K562 (cell line): ENCODE data around the gene LIX1L.

ENCODE experiments used
- EP300 ChIP-seq: IDR thresholded peaks from 2 replicates; pipeline ENCODE4 v1.6.1; 2012; ENCODE audit warnings: low read length, improper control_type of control experiment
- POLR2A ChIP-seq: fragments of 450-650 bp; conservative IDR thresholded peaks from 2 replicates; pipeline ENCODE4 v1.6.1; 2016
- TEAD1 ChIP-seq, 2 experiments: fragments of 450-650 bp in 1 of 2; sonication (generic) in 1 of 2; formaldehyde crosslinking; IDR thresholded peaks; 2 replicates each; pipeline versions ENCODE4 v1.4.0 to v1.8.0; 2020 to 2022; ENCODE audit warnings: mild to moderate bottlenecking in 2 of 2, missing genetic modification reagents in 1 of 2

GRCh38 chr1:145983960-145984830 lies 26.4 kb upstream of the LIX1L start:
- TF ChIP-seq POLR2A: no peak
- no peak for TF ChIP-seq TEAD1 (CRISPR knock-in tag; IDR thresholded peaks at IDR 0.05)
- TF ChIP-seq EP300: no peak
